ENCODE measurements around the gene MTX1. TPM values are rescaled to one million over a fixed set of nuclear protein-coding genes. Genes with fewer than 3 reads are reported as not detected.
"Not testable (repeated sequence)": the region's sequence is repeated elsewhere in the genome, so short reads cannot be mapped to it uniquely, and the experiment has no call there.

MTX1 gene
- total RNA-seq, 1 donor: 42.7 TPM

DNA sequence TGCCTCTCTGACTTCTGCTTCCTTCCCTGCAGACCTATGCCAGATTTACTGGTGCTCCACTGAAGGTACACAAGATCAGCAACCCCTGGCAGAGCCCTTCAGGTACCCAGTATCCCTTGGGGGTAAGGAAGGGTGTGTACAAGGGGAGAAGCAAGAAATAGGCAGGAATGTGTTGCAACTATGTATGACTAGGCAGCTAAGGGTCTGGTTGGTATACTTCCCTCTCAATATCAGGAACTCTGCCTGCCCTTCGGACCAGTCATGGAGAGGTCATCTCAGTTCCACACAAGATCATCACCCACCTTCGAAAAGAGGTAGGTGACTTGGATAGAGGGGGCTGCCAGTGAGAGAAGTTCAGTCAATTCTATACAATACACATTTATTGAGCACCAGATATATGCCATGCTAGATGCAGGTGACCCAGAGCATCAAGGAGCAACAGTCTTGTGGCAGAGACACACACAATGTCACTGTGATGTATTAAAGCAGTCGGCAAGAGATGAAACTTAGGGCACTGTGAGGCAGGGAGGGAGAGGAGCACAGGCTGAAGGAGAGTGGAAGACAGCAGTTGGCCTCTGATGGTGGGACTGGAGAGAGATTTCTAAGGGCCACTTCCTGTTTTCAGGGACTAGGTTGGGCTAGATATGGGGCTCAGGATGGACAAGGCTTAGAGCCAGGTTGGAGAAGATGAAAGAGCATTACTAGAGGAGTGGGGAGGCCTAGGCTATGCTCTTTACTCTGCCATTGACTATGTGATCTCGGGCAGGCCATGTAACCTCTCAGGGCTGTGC lies 2.0 kb downstream of the MTX1 start:
- H3K79me2 ChIP-seq (ENCODE audit: insufficient read depth, low read length): peaks cover 13% of the 10 kb centered on the region
- no peak overlapping the region for H3K4me2 ChIP-seq (ENCODE audit: insufficient read depth, low read length)
- H3K27ac ChIP-seq (ENCODE audit: low read depth, low read length): no peak overlapping the region
- TF ChIP-seq CTCF (IDR thresholded peaks at IDR 0.05; ENCODE audit: extremely low read depth, low read depth, low read length): no peak
- no peak overlapping the region for H2AFZ ChIP-seq (ENCODE audit: low read length)
- no peaks in the 10 kb centered on the region for H3K9me3 ChIP-seq (ENCODE audit: low read depth, low read length)
- peak; percentile 54 for DNase-seq (ENCODE audit: insufficient read length, low spot score, missing footprints)
- peaks cover 17% of the 10 kb centered on the region for H3K36me3 ChIP-seq (ENCODE audit: insufficient read depth, low read length)
- no peak overlapping the region for H3K4me3 ChIP-seq (ENCODE audit: insufficient read depth, low read length)
- H4K20me1 ChIP-seq (ENCODE audit: insufficient read depth, low read length): no peaks in the 10 kb centered on the region
- H3K4me1 ChIP-seq (ENCODE audit: insufficient read depth, low read length): peaks cover 27% of the 10 kb centered on the region
- no peaks in the 10 kb centered on the region for H3K27me3 ChIP-seq (ENCODE audit: insufficient read depth, low read length)

DNA sequence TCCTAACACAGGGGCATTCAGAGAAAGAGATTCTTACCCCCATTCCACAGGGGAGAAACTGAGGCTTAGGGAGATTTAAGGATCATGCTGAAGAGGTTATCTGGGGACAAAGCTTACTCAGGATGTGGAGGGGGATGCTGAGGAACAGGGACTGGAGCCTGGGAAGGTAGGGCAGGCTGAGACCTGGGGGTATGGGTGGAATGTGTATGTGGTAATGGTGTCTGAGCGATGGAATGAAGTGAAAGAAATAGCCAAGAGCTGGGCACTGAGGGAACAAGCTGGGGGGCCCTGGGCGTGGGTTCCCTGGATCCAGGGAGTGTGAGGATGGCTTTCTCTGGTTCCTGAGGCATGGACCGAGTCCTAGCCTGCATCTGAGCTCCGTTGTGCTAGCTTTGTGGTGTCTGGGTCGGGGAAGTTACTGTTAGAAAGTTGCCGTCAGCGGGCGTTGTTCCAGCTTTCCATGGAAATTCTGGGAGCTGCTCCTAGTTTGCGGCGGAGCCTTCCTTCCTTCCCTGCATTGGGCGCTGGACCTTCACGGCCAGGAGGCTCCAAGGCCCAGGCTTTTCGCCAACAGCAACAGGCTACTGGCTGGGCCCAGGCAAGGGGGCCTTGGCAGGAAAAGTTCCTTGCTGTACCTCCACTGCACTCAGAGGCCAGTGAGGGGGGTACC lies 3.0 kb downstream of the MTX1 start:
- peak overlapping the region; percentile 17 for H3K27ac ChIP-seq (ENCODE audit: low read depth, low read length)
- not testable (repeated sequence) for H2AFZ ChIP-seq (ENCODE audit: low read length); H3K4me2 ChIP-seq (ENCODE audit: insufficient read depth, low read length); H3K4me3 ChIP-seq (ENCODE audit: insufficient read depth, low read length); H3K9me3 ChIP-seq (ENCODE audit: low read depth, low read length); H3K27me3 ChIP-seq (ENCODE audit: insufficient read depth, low read length); H3K79me2 ChIP-seq (ENCODE audit: insufficient read depth, low read length); H4K20me1 ChIP-seq (ENCODE audit: insufficient read depth, low read length)
- peak; percentile 8 for DNase-seq (ENCODE audit: insufficient read length, low spot score, missing footprints)
- H3K4me1 ChIP-seq (ENCODE audit: insufficient read depth, low read length): peaks cover 27% of the 10 kb centered on the region
- H3K36me3 ChIP-seq (ENCODE audit: insufficient read depth, low read length): peaks cover 13% of the 10 kb centered on the region

GRCh38 chr1:155212051-155212440 lies 3.6 kb downstream of the MTX1 start:
- not testable (repeated sequence) for DNase-seq (ENCODE audit: insufficient read length, low spot score, missing footprints); H2AFZ ChIP-seq (ENCODE audit: low read length); H3K27me3 ChIP-seq (ENCODE audit: insufficient read depth, low read length); H3K4me3 ChIP-seq (ENCODE audit: insufficient read depth, low read length); H3K9me3 ChIP-seq (ENCODE audit: low read depth, low read length); H3K4me2 ChIP-seq (ENCODE audit: insufficient read depth, low read length); H3K79me2 ChIP-seq (ENCODE audit: insufficient read depth, low read length); H4K20me1 ChIP-seq (ENCODE audit: insufficient read depth, low read length); H3K27ac ChIP-seq (ENCODE audit: low read depth, low read length)
- Histone ChIP-seq H3K4me1 (ENCODE audit: insufficient read depth, low read length) (peaks cover 22% of the 10 kb centered on the region), H3K36me3 (ENCODE audit: insufficient read depth, low read length) (peaks cover 13% of the 10 kb centered on the region)

DNA sequence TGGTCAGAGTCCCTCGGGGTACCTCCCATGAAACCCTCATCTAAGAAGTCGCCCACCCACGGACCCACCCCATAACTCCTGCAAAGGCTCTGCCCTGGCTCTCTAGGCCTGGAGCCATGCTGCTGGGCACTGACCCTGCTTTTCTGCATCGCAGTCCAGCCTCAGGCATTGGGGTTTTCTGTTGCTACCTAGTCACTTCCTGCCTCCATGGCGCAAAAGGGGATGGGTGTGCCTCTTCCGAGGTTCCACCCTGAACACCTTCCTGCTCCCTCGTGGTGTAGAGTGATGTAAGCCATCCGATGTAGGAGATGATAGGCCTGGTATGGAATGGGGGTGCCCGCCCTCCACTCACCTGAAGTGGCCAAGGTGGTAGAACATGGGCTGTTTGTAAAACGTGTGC lies 6.2 kb downstream of the MTX1 start:
- H3K36me3 ChIP-seq (ENCODE audit: insufficient read depth, low read length): peaks cover 13% of the 10 kb centered on the region
- not testable (repeated sequence) for H3K4me2 ChIP-seq (ENCODE audit: insufficient read depth, low read length); DNase-seq (ENCODE audit: insufficient read length, low spot score, missing footprints); H3K4me3 ChIP-seq (ENCODE audit: insufficient read depth, low read length); H3K4me1 ChIP-seq (ENCODE audit: insufficient read depth, low read length); H3K9me3 ChIP-seq (ENCODE audit: low read depth, low read length); H2AFZ ChIP-seq (ENCODE audit: low read length); H3K27ac ChIP-seq (ENCODE audit: low read depth, low read length); H3K79me2 ChIP-seq (ENCODE audit: insufficient read depth, low read length); H4K20me1 ChIP-seq (ENCODE audit: insufficient read depth, low read length); H3K27me3 ChIP-seq (ENCODE audit: insufficient read depth, low read length)

GRCh38 chr1:155218854-155219591 lies 10.5 kb downstream of the MTX1 start:
- peak overlapping the region; percentile 90 for H2AFZ ChIP-seq (ENCODE audit: low read length)
- H3K9me3 ChIP-seq (ENCODE audit: low read depth, low read length): no peaks in the 10 kb centered on the region
- no peaks in the 10 kb centered on the region for H4K20me1 ChIP-seq (ENCODE audit: insufficient read depth, low read length)
- H3K36me3 ChIP-seq (ENCODE audit: insufficient read depth, low read length): no peaks in the 10 kb centered on the region
- no peak for TF ChIP-seq CTCF (IDR thresholded peaks at IDR 0.05; ENCODE audit: extremely low read depth, low read depth, low read length)
- peak; percentile 90 for DNase-seq (ENCODE audit: insufficient read length, low spot score, missing footprints)
- H3K4me1 ChIP-seq (ENCODE audit: insufficient read depth, low read length): peaks cover 8% of the 10 kb centered on the region
- peak overlapping the region; percentile 4 for H3K4me3 ChIP-seq (ENCODE audit: insufficient read depth, low read length)
- no peak overlapping the region for H3K27ac ChIP-seq (ENCODE audit: low read depth, low read length)
- H3K27me3 ChIP-seq (ENCODE audit: insufficient read depth, low read length): no peaks in the 10 kb centered on the region
- peak overlapping the region; percentile 71 for H3K4me2 ChIP-seq (ENCODE audit: insufficient read depth, low read length)
- peaks cover 3% of the 10 kb centered on the region for H3K79me2 ChIP-seq (ENCODE audit: insufficient read depth, low read length)

Measured in osteoblast (primary cell).